IMR-90 (cell line): Measurements from ENCODE around the gene C2. TPM values are rescaled to one million over a fixed set of nuclear protein-coding genes. Genes with fewer than 3 reads are reported as not detected.

Experiments
- ATAC-seq: fragments of 200-7000 bp; cut with Tn5 transposase; 2 replicates; pipeline ENCODE4 v1.9.1; 2020; ENCODE audit warnings: low read depth, mild to moderate bottlenecking, moderate library complexity
- BruUV-seq: library from RNA; stranded (reverse); fragments of 400-500 nt; replicated peaks from 2 replicates; lab custom pipeline; 2021; lab: Mats Ljungman, UMichigan
- CTCF ChIA-PET: fragments of 300-600 bp; formaldehyde crosslinking; extraction: SDS; loops from one replicate; lab custom pipeline; 2021; ENCODE audit warnings: antibody characterized with exemption; lab: Yijun Ruan, JAX
- POLR2A ChIA-PET: fragments of 300-600 bp; sonication (Branson Sonifier 250); formaldehyde crosslinking; loops from one replicate; lab custom pipeline; 2022; ENCODE audit warnings: antibody characterized with exemption; ENCODE audit not compliant: unreplicated experiment; lab: Charles Lee
- DNase-seq: peaks from one replicate; pipeline ENCODE4 v3.0.0; 2013
- H2AFZ ChIP-seq: replicated peaks from 2 replicates; pipeline ENCODE3; 2013; ENCODE audit warnings: low read length, mild to moderate bottlenecking; ENCODE audit not compliant: poor library complexity
- H2AK5ac ChIP-seq: 2 replicates; pipeline ENCODE4 v1.6.1; 2013; ENCODE audit warnings: low read depth, low read length, inconsistent platforms
- H2AK9ac ChIP-seq: replicated peaks from 2 replicates; pipeline ENCODE3; 2013; ENCODE audit warnings: mild to moderate bottlenecking, low read depth, low read length, moderate library complexity; ENCODE audit not compliant: poor library complexity
- H2BK120ac ChIP-seq: 2 replicates; pipeline ENCODE4 v1.6.1; 2013; ENCODE audit warnings: low read depth, low read length, inconsistent platforms
- H2BK15ac ChIP-seq: 3 replicates; pipeline ENCODE4 v1.6.1; 2013; ENCODE audit warnings: low read depth, low read length, inconsistent platforms
- H2BK20ac ChIP-seq: 2 replicates; pipeline ENCODE4 v1.6.1; 2013; ENCODE audit warnings: low read depth, mild to moderate bottlenecking, inconsistent platforms, low read length, moderate library complexity
- H2BK5ac ChIP-seq: 2 replicates; pipeline ENCODE4 v1.6.1; 2013; ENCODE audit warnings: mild to moderate bottlenecking, low read depth, low read length, inconsistent platforms; ENCODE audit not compliant: poor library complexity, severe bottlenecking
- H3K14ac ChIP-seq: replicated peaks from 2 replicates; pipeline ENCODE4 v1.6.1; 2013; ENCODE audit warnings: low read depth, low read length, inconsistent platforms
- H3K18ac ChIP-seq: 2 replicates; pipeline ENCODE4 v1.6.1; 2013; ENCODE audit warnings: low read depth, low read length, control low read depth
- H3K23ac ChIP-seq: 2 replicates; pipeline ENCODE4 v1.6.1; 2013; ENCODE audit warnings: low read depth, low read length, inconsistent platforms
- H3K27ac ChIP-seq: 2 replicates; pipeline ENCODE4 v1.5.1; 2013; ENCODE audit warnings: mild to moderate bottlenecking, control low read depth, low read length; ENCODE audit not compliant: insufficient read depth
- H3K27me3 ChIP-seq: 2 replicates; pipeline ENCODE4 v1.6.1; 2013; ENCODE audit warnings: low read length; ENCODE audit not compliant: control insufficient read depth, insufficient read depth
- H3K36me3 ChIP-seq: 2 replicates; pipeline ENCODE4 v1.6.1; 2013; ENCODE audit warnings: low read length, mixed read lengths; ENCODE audit not compliant: control insufficient read depth, insufficient read depth
- H3K4ac ChIP-seq: 2 replicates; pipeline ENCODE4 v1.6.1; 2013; ENCODE audit warnings: low read depth, low read length, inconsistent platforms
- H3K4me1 ChIP-seq: 2 replicates; pipeline ENCODE4 v1.6.1; 2013; ENCODE audit warnings: low read length, mixed read lengths; ENCODE audit not compliant: control insufficient read depth, insufficient read depth
- H3K4me2 ChIP-seq: 2 replicates; pipeline ENCODE4 v1.6.1; 2013; ENCODE audit warnings: low read depth, mild to moderate bottlenecking, control low read depth, low read length, moderate library complexity
- H3K4me3 ChIP-seq: 2 replicates; pipeline ENCODE4 v1.5.1; 2013; ENCODE audit warnings: low read depth, mild to moderate bottlenecking, control low read depth, low read length, moderate library complexity; ENCODE audit not compliant: insufficient read depth
- H3K56ac ChIP-seq: 2 replicates; pipeline ENCODE4 v1.6.1; 2013; ENCODE audit warnings: low read length, inconsistent platforms; ENCODE audit not compliant: insufficient read depth; ENCODE audit errors: extremely low read depth
- H3K79me1 ChIP-seq, 2 experiments: 2 replicates each; pipeline ENCODE4 v1.6.1; 2013; ENCODE audit warnings: low read length in 2 of 2, inconsistent platforms in 1 of 2, low read depth in 1 of 2
- H3K9ac ChIP-seq: 2 replicates; pipeline ENCODE4 v1.6.1; 2013; ENCODE audit warnings: low read depth, low read length, control low read depth
- H3K9me1 ChIP-seq: 2 replicates; pipeline ENCODE4 v1.6.1; 2013; ENCODE audit warnings: low read length, inconsistent platforms; ENCODE audit not compliant: insufficient read depth
- H3K9me3 ChIP-seq: 2 replicates; pipeline ENCODE4 v1.6.1; 2013; ENCODE audit warnings: low read length; ENCODE audit not compliant: control insufficient read depth, insufficient read depth
- H4K20me1 ChIP-seq: 2 replicates; pipeline ENCODE4 v1.6.1; 2013; ENCODE audit warnings: low read length, inconsistent platforms; ENCODE audit not compliant: insufficient read depth
- H4K5ac ChIP-seq: 2 replicates; pipeline ENCODE4 v1.6.1; 2013; ENCODE audit warnings: mild to moderate bottlenecking, low read depth, low read length, control low read depth
- H4K8ac ChIP-seq, 2 experiments: 2 replicates each; pipeline ENCODE4 v1.6.1; 2013; ENCODE audit warnings: low read depth in 2 of 2, low read length in 2 of 2, control low read depth in 1 of 2, inconsistent platforms in 1 of 2
- H4K91ac ChIP-seq: 2 replicates; pipeline ENCODE4 v1.6.1; 2013; ENCODE audit warnings: low read depth, low read length, inconsistent platforms; ENCODE audit not compliant: insufficient read depth
- FOS ChIP-seq: fragments of 150-350 bp; IDR thresholded peaks from 2 replicates; pipeline ENCODE4 v1.6.1; 2016; ENCODE audit warnings: low read depth, low read length
- MAFK ChIP-seq: IDR thresholded peaks from 2 replicates; pipeline ENCODE4 v1.6.1; 2012; ENCODE audit warnings: low read depth, low read length, improper control_type of control experiment
- WGBS, 2 experiments: methylation state at CpG; one replicate each; pipeline versions ENCODE4 v1.1.5 to v1.1.7; 2013; ENCODE audit warnings: missing lambda C conversion rate in 2 of 2; ENCODE audit not compliant: insufficient read length in 1 of 2; ENCODE audit errors: extremely low coverage in 2 of 2; 5-methylcytosine and 5-hydroxymethylcytosine counted together
- dilution Hi-C: fragments of 300-500 bp; cut with HindIII; formaldehyde crosslinking; loops from one replicate; pipeline ENCODE4 v1.14.3; 2018; ENCODE audit warnings: low sequenced_read_pairs; ENCODE audit not compliant: unreplicated experiment
- in situ Hi-C: fragments of 300-500 bp; cut with MboI; formaldehyde crosslinking; loops from 3 replicates; pipeline ENCODE4 v1.14.3; 2019; ENCODE audit warnings: low sequenced_read_pairs, inconsistent platforms, mixed read lengths
- intact Hi-C: fragments of 100-400 bp; cut with micrococcal nuclease; formaldehyde crosslinking; loops from 2 replicates; pipeline ENCODE4 v1.10.0; 2022
- polyA plus RNA-seq, 3 experiments: library from polyadenylated mRNA; depleted of rRNA; stranded (reverse); fragments of >200 nt; gene quantifications; 2 replicates each; pipeline ENCODE4 v1.2.3, GENCODE V29; 2012; ENCODE audit warnings: low replicate concordance in 1 of 3
- total RNA-seq: library from RNA; depleted of rRNA; stranded (reverse); fragments of >200 nt; gene quantifications from 2 replicates; pipeline ENCODE4 v1.2.3, GENCODE V29; 2012

The C2 gene
- total and polyA plus RNA-seq, 2 of the 4 experiments (the other 2 are of a cell fraction) = 0.18 to 0.19 TPM

GRCh38 chr6:31949926-31950548, 22.5 kb downstream of the C2 start:
- TF ChIP-seq MAFK = peak; percentile 62; the same call in 1 of the 2 replicates
- no peak for TF ChIP-seq FOS
- POLR2A ChIA-PET = no interaction called here

More at GRCh38 chr6:31949926-31950548, 22.5 kb downstream of the C2 start:
- no peak overlapping the region for H3K9ac ChIP-seq
- DNase-seq (no peak), ATAC-seq (no peak)
- no peak overlapping the region for H4K8ac ChIP-seq
- no peak overlapping the region for H4K5ac ChIP-seq
- no peak overlapping the region for H3K56ac ChIP-seq
- dilution Hi-C loops = no loop called here
- H3K9me3 ChIP-seq = no peaks in the 10 kb centered on the region
- H2AK9ac ChIP-seq = no peak overlapping the region
- intact Hi-C loops = loop anchor here (5.0 kb wide), 2 partner anchors 118 to 403 kb away; partner anchors contain the start of genes ATP6V1G2 and NFKBIL1
- no peak overlapping the region for H2AK5ac ChIP-seq
- no peak overlapping the region for H3K23ac ChIP-seq
- H4K20me1 ChIP-seq = 0 out of 2 replicates have a peak, but pooled peaks cover 5% of the 10 kb centered on the region
- peaks cover 12% of the 10 kb centered on the region for H3K9me1 ChIP-seq
- no peak overlapping the region for H2AFZ ChIP-seq
- H3K4me3 ChIP-seq = no peak overlapping the region
- in situ Hi-C loops = loop anchor here (5.0 to 10.0 kb wide), 2 partner anchors 38 to 265 kb away; partner anchors contain the start of gene LY6G5C
- no peak overlapping the region for H2BK5ac ChIP-seq
- no peak overlapping the region for H3K14ac ChIP-seq
- H3K36me3 ChIP-seq = peaks cover 36% of the 10 kb centered on the region
- H2BK15ac ChIP-seq = no peak overlapping the region
- no peaks in the 10 kb centered on the region; a peak in 1 of 4 replicates for H3K79me1 ChIP-seq
- CTCF ChIA-PET = interaction anchor here (0.6 kb wide), 1 partner anchor 149 kb away, joined by 4 read pairs; no protein-coding TSS in a partner anchor
- H3K18ac ChIP-seq = no peak overlapping the region
- H3K27me3 ChIP-seq = no peaks in the 10 kb centered on the region
- H3K4me2 ChIP-seq = no peak overlapping the region
- BruUV-seq = no TSS peak
- H2BK20ac ChIP-seq = no peak overlapping the region
- H3K27ac ChIP-seq = no peak overlapping the region
- no peak overlapping the region for H4K91ac ChIP-seq
- no CpG with 5 or more reads among the region's 7 CpGs for WGBS, 2 experiments
- peaks cover 18% of the 10 kb centered on the region for H3K4me1 ChIP-seq
- no peak overlapping the region for H2BK120ac ChIP-seq
- no peak overlapping the region for H3K4ac ChIP-seq
